HG03565 (cell line): ENCODE measurements around the gene DHRSX.
"Not testable (repeated sequence)": the region's sequence is repeated elsewhere in the genome, so short reads cannot be mapped to it uniquely, and the experiment has no call there.

Experiments
- ATAC-seq: cut with Tn5 transposase; IDR thresholded peaks from one replicate; pipeline ENCODE4 v1.9.1; 2021; ENCODE audit warnings: mild to moderate bottlenecking, moderate library complexity; ENCODE audit not compliant: unreplicated experiment

Gene DHRSX

DNA sequence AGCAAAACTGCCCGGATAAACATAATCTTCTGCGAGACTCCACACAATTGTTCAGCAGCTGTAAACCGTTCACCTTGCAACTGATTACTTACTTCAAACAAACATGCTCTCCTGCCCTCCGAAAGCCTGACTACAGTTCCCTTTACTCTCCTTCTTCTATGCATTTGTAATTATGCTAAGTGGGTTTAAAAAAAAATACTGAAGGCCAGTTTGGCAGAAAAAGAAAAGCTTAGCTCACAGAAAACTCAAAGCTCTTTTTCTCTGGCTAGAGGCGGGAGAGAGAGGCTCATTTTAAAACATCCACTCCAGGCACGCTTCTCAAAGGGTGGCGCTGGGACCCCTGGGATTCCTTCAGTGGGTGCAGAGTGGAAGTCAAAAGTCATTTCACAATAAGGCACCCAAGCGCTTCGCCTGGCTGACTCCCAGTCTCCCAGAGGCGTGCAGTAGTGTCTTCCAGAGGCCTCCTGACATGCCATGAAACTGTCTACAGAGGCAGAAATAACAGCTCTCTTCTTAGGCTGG is 1.9 kb downstream of the DHRSX start:
- ATAC-seq: no peak

DNA sequence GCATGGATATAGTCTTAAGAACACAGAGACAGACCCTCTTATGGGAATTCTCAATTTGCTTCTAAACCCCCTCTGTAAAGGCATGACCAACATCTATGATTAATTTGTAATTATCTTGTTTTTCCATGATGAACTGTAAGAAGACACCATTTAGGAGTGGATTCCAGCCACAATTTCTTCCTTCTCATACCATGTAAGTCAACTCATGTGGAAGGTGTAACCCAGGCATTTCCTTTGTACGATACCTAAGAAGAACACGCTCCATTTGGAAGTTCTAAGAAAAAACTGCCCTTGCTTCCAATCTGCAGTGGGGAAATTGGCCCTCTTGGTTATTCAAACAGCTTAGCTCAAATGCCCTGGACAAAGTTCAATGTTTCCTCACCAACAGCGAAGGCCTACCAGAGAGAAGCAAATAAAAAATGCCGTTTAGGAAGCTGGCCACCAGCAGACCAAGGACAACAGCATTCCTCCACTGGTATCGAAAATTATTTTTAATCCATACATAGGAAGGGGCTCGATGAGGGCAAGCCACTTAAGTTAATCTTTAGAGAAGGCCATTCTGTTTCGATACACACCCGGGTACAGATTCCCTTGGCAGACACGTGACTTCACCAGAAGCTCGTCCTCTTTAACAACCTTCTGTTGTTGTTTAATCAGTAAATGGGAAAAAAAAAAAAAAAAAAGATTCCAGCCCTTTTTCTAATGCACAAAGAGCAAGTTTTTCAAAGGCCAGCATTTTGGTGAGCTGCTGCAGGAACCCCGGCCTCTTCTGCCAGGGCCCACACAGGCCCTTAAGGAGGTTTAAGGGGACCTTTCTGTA is 2.6 kb downstream of the DHRSX start:
- no peak for ATAC-seq

DNA sequence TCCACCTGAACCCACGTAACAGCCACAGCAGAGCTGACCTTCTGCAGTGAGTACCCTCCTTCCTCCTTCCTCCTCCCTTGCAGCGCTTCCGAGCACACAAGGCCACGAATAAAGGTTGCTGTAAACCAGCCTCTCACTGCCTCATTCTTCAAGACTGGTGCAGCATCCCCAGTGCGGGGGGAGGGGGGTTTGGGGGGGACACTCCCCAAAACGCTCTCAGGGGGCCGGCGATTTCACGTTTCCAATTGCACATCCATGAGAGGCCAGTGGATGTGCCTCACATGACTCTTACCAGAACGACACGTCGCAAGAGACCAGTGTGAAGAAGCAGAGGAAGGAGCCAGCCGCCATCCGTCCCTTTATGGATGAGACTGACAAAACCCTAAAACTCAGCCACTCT is 5.2 kb downstream of the DHRSX start:
- no peak for ATAC-seq

DNA sequence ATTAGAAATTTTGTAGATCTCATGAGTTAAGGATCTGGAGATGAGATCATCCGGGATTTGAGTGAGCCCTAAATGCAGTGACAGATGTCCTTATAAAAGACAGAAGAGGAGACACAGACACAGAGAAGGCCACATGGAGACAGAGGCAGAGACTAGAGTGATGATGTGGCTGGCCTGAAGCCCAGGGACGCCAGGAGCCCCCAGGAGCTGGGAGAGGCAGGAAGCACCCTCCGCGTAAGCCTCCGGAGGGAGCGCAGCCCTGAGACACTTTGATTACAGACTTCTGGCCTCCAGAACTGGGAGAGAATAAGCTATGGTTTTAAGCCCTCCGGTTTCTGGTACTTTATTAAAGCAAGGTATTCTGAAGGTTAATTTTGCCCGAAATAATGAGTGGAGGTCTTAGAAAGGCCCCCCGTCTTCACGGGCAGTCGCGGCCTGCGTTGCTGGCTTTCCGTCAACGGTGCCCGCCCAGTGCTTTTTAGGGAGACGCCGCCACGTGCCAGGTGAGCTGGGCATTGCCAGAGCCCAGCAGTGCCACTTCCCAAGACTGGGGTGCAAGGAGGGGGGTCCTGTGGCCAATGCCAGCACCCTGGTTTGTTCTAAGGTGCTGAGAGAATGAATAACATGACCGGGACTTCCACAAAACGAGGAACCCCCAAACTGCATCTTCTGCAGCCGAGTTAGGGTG is 8.1 kb downstream of the DHRSX start:
- ATAC-seq: no peak

DNA sequence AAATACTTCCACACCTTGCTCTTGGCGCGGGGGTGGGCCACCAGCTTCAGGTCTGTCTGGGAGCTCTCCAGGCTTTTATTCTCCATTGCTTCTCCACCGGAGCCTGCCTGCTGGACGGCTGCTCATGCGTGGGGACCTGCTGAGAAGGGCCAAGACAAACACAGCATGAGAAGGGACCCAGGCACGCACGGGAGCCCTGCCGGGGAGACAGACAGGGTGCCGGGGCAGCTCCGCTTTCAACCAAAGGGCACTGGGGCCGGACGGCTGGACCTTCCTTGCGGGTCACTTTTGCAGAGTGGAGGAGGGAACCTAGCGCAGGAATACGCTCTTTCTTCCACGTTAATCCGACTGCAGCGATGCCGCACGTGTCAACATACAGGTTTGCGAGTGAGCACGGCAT is 10.1 kb downstream of the DHRSX start:
- no peak for ATAC-seq

DNA sequence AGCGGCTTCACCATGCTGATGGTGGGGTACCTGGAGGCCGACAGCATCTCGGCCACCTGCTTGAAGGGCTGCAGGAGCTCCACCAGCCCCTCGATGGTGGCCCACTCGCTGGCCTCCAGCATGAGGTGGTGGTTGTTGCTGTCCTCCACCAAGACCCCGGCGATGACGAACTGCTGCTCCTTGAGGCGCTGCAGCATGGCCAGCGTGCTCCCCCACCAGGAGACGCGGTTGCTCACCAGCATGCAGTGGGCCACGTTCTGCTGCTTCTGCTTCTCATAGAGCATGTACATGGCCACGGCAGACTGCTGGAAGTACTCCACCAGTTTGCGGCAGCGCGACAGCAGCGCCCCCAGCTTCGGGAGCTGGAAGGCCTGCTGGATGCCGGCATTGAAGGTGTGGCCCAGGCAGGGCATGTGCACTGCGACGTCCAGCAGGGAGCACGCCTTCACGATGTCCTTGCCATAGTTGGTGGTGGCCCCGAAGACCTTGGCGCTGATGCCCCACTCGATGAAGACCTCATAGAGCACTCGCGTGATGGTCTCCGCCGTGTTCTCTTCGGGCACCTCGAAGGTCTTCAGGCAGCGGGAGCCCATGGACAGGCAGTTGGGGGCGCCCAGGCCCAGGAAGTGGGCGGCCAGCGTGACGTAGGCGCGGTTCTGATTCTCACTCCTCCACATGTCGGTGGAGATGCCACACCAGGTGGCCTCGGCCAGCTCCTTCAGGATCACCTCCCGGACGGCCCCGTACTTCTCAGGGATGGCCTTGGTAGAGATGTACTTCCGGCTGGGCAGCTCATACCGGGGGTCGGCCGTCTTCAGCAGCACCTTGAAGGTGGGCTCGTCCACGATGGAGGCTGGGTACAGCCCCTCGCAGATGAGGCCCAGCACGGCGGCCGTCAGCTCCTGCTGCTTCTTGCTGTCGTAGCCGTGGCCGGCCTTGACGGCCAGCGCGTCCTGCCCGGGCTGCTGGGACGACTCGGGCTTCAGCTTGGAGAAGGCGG is 11.0 kb downstream of the DHRSX start:
- no peak for ATAC-seq

DNA sequence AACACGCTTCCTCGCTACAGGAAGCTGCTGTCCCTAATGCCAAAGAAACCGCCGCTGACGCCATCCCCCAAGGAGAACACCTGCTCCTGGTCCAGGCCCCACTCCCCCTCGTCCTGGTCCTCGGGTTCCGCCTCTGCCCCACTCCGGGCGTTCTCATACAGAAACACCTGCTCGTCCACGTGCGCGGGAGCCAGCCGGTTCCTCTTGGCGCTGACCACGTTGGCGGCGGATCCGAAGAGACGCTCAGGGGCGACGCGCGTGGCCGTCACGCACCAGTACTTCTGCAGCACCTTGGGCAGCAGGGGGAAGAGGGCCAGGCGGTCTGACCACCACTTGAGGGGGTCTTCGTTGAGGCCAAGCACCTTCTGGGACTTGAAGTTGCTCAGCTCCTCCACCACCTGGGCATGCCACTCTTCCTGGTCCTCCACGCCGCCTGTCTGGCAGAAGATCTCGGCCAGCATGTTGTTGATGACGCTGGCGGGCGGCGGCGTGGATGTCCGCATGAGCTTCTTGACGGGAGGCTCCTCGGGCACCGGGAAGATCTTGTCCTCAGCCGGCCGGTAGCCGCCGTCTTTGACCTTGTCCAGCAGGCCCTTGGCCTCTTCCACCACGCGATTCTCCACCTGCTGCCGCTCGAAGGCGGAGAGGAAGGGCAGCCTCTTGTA is 12.0 kb downstream of the DHRSX start:
- ATAC-seq: no peak

DNA sequence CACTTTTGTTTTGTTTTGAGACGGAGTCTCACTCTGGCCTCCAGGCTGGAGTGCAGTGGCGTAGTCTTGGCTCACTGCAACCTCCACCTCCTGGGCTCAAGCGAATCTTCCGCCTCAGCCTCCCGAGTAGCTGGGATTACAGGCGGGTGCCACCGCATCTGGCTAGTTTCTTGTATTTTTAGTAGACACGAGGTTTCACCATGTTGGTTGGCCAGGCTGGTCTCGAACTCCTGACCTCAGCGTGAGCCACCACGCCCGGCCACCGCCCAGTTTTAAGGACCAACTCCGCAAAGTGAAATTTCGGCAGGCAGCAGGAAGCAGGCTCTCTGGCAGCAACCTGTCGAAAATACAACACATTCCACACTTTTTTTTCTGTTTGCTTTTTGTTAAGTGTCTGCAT is 13.4 kb downstream of the DHRSX start:
- no peak for ATAC-seq

DNA sequence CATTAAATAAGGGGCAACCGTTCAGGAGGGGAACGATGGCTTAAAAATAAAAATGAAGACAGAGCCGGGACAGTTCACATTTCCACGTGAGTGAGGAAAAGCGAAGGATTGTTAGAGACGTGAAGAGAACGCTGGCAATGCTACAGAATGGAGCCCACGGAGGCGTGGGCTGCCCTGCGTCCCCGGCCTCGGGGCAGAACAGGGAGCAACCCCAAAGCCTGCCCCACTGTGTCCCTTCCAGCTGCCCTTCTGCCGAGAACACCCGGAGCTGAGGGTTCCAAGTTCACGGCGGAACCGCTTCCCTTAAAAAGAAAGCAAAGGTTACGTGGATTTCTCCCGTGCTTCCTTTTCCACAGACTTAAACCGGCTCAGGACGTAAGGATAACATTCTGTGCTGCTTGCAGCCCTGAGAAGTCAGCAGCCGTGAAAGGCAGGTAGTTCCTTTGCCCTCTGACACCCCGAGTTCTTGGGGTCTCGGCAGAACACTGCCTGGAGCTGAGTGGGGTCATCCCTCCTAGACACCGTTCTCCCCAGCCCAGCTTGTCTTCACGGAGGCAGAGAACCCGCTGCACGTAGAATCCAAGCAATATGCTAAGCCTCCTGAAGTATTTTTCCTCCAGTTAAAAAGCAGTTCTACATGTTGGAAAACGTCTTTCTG is 14.2 kb downstream of the DHRSX start:
- no peak for ATAC-seq

DNA sequence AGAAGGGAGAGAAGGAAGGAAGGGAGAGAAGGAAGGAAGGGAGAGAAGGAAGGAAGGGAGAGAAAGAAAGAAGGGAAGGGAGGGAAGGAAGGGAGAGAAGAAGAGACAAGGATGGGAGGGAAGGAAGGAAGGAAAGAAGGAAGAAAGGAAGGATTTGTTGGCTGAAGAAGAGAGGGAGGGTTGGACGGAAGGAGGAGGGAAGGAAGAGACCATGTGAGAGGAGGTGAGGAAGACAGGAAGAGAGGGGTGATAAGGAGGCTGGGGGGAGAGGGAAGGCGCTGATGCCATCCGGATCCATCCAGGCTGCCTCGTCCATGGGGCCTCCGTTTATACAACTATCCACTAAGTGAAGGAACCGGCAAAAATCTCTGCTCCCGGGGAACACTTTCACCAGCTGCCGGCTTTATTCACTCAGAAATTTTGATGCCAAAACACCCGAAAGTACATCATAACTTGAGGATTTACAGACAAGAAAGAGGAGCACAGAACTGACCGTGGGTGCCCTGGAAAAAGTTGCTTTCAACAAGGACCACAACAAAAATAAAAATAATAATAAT is 14.9 kb downstream of the DHRSX start:
- no peak for ATAC-seq

DNA sequence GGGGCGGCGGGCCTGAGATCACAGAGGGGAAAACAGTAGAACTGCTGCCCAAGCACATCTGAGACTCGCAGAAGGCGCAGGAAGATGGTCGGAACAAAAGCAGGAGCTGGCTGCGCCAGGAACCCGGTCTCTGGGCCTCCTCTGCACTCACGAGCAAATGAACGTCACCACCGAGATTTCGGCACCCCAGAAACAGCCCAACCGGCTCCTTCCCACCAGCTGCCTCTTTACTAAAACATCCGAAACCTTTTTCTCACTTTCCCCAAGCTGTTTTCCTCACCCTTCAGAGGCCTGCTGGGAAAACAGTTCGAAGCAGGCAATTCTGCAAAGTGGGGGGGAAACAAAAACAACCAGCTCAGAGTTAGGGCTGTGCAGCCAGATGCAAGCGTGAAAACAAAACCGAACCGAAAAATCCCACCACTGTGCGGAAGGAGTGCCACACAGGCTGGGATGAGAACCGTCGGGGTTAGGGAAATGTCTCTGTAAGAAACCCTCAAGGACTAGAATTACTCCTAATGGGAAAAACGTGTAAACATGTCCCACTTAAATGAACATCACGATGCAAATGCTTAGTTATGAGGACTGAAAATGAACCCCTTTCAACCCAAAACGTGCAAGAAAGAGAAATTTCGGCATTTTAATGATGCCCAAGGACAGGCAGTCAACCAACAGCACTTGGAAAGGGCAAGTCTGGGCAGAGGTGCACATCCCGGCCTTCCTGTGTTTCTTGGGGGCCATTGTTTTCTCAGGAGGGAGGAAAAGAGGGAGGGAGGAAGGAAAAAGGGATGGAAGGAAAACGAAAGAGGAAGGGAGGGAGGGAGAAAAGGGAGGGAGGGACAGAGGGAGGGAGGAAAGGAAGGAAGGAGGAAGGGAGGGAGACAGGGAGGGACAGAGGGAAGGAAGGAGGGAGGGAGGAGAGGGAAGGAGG is 15.8 kb downstream of the DHRSX start:
- no peak for ATAC-seq

DNA sequence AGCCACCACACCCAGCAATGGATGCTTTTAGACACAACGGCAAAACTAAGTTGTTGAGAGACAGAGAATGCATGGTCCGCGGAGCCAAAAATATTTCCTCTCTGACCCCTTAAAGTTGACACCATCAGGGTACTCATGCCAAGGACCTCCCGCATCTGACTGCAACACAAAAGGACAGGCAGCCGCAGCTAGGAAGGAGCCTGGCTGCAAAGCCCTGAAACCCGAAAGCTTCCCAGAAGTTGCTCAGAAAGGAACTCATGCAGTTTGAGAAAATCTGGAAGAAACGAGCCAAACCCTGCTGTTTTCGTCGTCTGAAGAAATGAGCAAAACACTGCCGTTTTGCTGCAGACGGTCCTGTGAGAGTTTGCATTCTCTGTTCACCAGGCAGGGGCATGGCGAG is 16.5 kb downstream of the DHRSX start:
- ATAC-seq: no peak

DNA sequence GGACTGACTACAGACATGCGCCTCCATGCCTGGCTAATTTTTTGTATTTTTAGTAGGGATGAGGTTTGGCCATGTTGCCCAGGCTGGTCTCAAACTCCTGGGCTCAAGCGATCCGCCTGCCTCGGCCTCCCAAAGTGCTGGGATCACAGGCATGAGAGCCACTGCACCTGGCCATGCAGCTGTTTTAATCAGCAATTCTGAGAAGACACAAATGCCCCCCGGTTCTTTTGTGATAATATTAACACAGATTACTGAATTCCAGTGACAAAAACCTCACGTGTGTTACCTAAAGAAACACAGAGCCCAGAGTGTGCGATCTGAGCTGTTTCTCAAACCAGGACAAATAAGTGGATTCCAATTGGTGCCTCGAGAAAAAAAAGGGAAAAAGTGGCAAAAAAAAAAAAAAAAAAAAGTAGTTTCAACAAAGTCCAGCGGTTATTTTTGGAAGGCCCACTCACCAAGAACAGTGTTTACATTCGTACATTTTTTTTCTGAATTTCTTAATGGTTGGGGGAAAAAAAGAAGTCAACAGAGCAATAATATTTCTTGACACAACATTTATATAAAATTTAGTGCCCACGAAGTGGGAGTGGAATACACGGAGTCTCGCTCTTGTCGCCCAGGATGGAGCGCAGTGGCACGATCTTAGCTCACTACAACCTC is 17.2 kb downstream of the DHRSX start:
- ATAC-seq: no peak

DNA sequence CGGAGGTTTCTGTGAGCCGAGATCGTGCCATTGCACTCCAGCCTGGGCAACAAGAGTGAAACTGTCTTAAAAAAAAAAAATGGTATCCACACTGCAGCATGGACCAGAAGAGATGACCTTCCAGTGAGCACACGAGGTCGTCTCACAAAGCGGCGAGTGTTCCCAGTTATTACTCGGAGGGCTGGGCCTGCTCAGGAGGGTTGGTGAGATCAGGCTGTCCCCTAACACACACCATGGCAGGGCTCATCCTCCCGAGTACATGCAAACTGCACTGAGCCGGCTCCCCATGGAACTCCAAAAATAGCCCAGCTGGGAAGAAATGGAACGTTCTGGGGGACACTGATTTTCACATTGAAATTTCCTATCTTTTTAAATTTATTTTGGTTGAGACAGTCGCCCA is 19.2 kb downstream of the DHRSX start:
- not testable (repeated sequence) for ATAC-seq

DNA sequence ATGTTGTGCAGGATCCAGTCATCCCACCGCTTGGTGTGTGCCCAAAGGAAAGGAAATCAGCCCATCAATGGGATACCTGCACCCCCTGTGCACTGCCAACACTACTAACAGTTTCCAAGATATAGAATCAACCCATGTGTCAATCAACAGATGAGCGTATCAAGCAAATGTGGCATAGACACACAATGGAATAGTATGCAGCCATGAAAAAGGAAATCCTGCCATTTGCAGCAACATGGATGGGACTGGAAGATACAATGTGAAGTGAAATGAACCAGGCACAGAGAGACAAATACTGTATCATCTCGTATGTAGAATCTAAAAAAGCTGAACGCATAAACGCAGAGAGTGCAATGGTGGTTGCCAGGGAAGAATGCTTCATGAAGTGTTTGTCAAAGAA is 20.8 kb downstream of the DHRSX start:
- ATAC-seq: not testable (repeated sequence)

DNA sequence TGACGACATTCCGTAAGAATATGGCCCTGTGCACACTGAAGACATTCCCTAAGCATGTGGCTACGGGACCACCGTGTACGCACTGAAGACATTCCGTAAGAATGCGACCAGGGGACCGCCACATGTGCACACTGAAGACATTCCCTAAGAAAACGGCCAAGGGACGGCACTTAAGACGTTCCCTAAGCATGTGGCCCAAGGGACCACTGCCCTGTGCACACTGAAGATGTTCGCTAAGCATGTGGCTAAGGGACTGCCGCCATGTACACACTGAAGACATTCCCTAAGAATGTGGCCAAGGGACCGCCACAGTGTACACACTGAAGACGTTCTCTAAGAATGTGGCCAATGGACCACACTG is 21.4 kb downstream of the DHRSX start:
- ATAC-seq: no peak

DNA sequence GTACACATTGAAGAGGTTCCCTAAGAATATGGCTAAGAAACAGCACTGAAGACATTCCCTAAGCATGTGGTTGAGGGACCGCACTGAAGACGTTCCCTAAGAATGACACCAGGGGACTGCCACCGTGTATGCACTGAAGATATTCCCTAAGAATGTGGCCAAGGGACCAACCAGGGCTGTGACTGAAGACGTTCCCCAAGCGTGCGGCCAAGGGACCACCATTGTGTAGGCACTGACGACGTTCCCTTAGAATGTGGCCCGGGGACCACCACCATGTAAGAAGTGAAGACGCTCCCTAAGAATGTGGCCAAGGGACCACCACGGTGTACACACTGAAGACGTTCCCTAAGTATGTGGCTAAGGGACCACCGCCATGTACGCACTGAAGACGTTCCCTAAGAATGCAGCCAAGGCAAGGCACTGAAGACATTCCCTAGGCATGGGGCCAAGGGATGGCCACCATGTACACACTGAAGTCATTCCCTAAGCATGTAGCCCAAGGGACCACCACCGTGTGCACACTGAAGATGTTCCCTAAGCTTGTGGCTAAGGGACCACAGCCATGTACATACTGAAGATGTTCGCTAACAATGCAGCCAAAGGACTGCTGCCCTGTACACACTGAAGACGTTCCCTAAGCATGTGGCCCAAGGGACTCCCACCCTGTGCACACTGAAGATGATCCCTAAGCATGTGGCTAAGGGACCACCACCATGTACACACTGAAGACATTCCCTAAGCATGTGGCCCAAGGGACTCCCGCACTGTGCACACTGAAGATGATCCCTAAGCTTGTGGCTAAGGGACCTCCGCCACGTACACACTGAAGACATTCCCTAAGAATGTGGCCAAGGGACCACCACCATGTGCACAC is 22.0 kb downstream of the DHRSX start:
- no peak for ATAC-seq
